Ureter (tissue), 1 donor: ENCODE data around the gene TSEN2. TPM values are rescaled to one million over a fixed set of nuclear protein-coding genes. Genes with fewer than 3 reads are reported as not detected.

ENCODE experiments used
- DNase-seq: peaks from one replicate; pipeline ENCODE4 v3.0.0-alpha.2; 2020; ENCODE audit warnings: low spot score
- total RNA-seq: library from RNA; stranded (reverse); gene quantifications from one replicate; pipeline ENCODE4 v1.2.4, GENCODE V29; 2023
- donor health status: DM: yes; HTN: yes; CAD: no.

Gene TSEN2
- total RNA-seq, 1 donor from 2014 or later, result 52.6 TPM

DNA sequence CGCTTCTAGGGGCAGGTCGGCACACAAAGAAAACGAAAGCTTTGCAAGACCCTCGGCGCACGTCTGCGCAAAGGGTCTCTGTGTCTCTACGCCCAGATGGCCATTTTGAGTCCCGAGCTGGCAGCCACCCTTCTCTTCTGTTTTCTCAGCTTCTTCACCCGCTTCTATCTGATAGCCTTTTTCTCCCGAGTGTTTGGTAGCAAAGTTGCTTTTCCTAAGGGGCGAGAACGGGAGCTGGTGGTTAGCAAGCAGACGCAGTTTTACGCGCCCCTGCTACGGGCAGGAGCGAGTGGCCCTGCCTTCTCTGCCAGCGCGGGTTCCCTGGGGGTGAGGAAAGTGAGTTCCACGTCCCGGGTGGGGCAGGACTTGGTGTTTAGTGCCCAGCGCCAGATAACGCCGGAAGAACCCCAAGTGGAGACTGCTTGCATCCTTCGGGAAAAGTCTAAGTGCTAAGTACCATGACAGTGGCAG lies 69.7 kb downstream of the TSEN2 start:
- DNase-seq, result no peak

DNA sequence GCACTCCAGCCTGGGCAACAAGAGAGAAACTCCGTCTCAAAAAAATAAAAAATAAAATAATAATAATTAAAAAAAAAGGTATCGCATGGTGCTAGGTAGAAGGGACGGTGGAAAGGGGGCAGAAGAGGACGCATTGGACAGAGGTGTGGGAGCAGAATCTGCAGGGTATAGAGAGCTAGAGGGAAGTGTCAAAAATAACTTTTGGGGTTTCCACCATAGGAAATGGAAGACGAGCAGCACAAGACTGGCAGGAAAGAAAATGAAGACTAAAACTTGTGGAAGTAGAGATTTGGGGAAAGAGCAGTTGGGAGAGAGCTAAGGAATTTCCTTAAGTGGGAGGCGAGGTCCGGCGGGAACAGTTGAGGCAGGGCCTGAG lies 72.0 kb downstream of the TSEN2 start:
- no peak for DNase-seq

DNA sequence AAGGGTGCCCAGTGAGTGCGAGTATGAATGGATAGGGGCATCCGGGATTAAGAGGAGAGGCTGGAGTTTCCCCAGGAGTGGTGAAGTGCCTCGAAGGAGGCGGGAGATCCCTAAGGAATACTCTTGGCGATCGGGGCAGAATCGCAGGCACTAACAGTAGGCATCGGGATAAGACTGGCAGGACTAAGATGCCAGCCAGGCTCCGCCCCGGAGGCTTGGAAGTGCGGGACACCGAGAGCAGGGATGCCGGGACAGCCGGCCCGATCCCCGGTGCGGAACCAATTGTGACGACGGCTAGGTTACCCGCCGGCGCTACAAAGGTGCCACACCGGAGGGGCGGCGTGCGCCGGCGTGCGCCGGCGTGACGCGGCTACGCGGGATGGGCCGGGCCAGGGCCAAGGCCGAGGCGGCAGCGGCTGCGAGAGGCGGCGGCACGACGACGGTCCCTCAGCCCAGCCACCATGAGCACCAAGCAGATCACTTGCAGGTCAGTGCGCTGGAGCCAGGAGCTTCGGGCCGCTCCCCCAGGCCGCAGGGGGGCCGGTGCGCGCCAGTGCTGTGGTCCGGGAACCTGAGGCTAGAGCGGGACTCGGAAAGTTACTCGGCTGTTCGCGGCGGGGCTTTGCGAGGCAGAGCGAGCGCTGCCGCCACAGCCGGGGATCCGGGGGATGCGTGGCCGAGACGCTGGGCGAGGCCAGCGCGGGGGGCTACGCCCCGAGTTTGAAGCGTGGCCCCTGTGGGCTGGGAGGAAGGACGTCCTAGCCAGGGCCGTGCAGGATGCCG lies 72.6 kb downstream of the TSEN2 start, which contains the start of gene MKRN2:
MKRN2 (plus strand) TSS at position 398 of the 783 bp plus-strand sequence; CDS start at position 462, 64 bp downstream.
- DNase-seq, result peak; percentile 88

DNA sequence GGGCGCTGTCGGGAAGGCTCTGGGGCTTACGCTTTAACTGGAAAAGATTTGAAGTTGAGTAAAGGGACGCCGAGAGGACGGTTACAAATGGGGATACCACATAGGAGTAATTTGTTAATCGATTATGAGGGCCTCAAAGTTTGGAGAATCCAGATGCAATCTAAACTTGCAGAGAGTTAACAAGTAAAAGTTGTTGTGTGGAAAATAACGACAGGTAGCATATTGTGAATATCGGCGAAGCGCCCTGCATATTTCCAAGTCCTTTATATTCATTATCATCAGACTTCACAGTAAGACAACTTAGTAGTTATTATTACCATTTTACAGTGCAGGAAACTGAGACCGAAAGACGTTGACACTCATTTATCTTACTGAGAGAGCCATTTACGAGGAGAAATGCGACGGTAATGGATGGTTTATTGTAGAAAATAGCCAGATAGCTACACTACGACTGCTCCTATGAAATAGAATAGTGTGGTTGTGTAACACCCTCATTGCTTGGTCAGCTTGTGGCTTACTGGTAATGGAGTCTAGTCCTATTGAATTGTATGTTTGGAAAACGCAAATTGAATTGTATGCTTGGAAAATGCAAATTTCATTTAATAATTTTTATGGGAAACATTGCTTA lies 73.3 kb downstream of the TSEN2 start:
- DNase-seq, result no peak

DNA sequence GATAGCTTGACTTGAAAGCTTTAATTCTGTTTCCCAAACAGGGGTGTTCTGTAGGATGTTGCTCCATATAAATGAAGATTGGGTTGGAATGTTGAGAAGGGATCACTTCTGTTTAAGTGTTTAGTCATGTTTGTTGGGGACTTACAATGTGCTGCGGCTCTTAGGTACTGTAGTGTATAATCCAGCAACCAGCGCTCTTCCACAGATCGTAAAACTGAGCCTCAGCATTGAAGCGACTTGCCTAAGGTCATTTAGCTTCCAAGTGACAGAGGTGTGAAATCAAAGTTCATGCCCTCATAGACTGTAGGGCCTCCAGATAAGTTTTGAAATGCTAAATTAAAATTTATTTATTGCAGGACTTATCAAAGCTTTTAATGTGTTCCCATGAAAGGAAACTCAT lies 74.4 kb downstream of the TSEN2 start:
- DNase-seq, result no peak

DNA sequence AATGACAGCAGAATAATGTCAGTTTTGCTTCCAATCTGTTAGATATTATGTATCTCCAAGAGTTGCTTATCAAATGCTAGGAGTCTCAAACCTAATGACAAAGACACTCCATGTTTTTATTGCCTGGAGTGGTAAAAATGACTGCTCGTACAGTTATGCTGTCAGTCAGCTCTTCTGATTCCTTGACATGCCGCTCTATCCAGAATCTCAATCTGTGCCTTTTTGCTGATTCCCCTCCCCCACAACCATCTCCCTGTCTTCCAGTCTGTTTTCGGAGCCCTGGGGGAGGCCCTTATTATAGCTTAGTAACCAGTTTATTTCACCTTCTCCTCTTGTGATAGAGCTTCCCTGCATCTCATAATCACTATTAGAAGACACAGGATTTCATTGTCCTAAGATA lies 75.2 kb downstream of the TSEN2 start:
- no peak for DNase-seq

GRCh38 chr3:12560505-12561190 lies 76.4 kb downstream of the TSEN2 start:
- DNase-seq, result no peak

GRCh38 chr3:12561397-12561796 lies 77.1 kb downstream of the TSEN2 start:
- DNase-seq, result no peak

- no peak for DNase-seq
Measured at GRCh38 chr3:12562451-12562850, 78.2 kb downstream of the TSEN2 start.

GRCh38 chr3:12566976-12567375 lies 82.7 kb downstream of the TSEN2 start:
- DNase-seq, result no peak

- DNase-seq, result no peak
Measured at GRCh38 chr3:12568747-12569146, 84.5 kb downstream of the TSEN2 start.

DNA sequence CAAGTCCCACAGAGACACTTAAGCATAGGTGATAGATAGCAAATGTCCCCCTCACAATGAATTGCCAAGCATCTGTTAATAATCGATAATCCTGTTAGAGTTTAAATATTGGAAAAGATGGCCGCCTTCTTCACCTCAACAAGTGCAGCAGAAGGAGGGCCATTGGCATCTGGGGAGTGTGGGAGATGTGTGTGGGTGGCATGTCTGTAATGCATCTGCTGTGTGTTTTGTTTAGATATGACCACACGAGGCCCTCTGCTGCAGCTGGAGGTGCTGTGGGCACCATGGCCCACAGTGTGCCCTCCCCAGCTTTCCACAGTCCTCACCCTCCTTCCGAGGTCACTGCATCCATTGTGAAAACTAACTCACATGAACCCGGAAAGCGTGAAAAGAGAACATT lies 85.6 kb downstream of the TSEN2 start:
- DNase-seq, result no peak

DNA sequence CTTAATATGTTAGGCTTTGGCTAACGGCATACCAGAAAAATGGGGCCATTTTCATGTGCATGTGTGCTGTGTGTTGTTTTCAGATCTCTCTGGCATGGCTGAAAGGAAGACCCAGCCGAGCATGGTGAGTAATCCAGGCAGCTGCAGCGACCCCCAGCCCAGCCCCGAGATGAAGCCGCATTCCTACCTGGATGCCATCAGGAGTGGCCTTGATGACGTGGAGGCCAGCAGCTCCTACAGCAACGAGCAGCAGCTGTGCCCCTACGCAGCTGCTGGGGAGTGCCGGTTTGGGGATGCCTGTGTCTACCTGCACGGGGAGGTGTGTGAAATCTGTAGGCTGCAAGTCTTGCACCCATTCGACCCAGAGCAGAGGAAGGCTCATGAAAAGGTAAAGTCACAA lies 87.7 kb downstream of the TSEN2 start:
- DNase-seq, result no peak

- no peak for DNase-seq
Measured at GRCh38 chr3:12574131-12574530, 89.9 kb downstream of the TSEN2 start.

GRCh38 chr3:12574661-12575060 lies 90.4 kb downstream of the TSEN2 start:
- DNase-seq, result no peak

DNA sequence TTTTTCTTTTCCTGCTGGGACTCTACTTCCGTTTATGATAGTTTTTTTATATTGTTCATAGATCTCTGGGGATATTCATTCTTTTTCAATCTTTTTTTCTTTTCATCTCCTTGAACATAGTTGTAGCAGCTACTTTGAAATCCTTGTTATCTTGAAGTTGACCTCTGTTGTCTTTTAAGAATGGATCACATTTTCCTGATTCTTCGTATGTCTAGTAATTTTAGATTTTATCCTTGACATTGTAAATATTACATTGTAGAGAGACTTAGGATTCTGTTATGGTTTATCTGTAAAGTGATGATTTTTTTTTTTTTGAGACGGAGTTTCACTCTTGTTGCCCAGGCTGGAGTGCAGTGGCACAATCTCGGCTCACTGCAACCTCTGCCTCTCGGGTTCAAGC lies 93.1 kb downstream of the TSEN2 start:
- DNase-seq, result no peak

GRCh38 chr3:12578742-12579141 lies 94.5 kb downstream of the TSEN2 start:
- no peak for DNase-seq

- no peak for DNase-seq
Measured at GRCh38 chr3:12579456-12579855, 95.2 kb downstream of the TSEN2 start.

DNA sequence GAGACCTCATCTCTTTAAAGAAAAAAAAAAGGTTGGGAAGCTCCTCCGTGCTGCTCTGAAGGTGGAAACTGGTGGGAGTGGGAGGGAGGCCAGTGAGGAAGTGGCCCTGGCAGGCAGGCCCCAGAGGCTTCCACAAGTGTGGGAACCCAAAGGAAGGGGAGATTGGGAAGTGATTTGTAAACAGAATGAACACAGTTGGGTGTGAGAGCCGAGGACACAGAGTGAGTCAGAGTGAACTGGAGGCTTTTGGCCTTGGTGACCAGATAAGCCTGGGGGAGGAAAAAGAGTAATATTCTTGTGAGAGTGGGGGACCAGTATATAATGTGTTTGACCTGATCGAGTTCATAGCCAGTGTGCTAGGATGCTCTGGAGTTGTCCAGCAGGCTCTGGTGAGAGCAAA lies 95.6 kb downstream of the TSEN2 start:
- DNase-seq, result no peak

- no peak for DNase-seq
Measured at GRCh38 chr3:12582730-12583129, 98.5 kb downstream of the TSEN2 start.
